ENCODE measurements around the gene HNRNPK. TPM values are rescaled to one million over a fixed set of nuclear protein-coding genes. Genes with fewer than 3 reads are reported as not detected.

The HNRNPK gene
- total and polyA plus RNA-seq, 2 of the 4 experiments (the other 2 are of a cell fraction), result 422 to 458 TPM

GRCh38 chr9:83996126-83996525 is 16.1 kb upstream of the HNRNPK start:
- POLR2A ChIA-PET (ENCODE audit: unreplicated experiment), result interaction anchor here (0.5 to 0.6 kb wide), 2 partner anchors 18 to 273 kb away, joined by 4 to 13 read pairs; no protein-coding TSS in a partner anchor
- no peak overlapping the region for H3K9ac ChIP-seq (ENCODE audit: low read depth, low read length)
- H3K4me1 ChIP-seq (ENCODE audit: control insufficient read depth, insufficient read depth, low read length), result peaks cover 2% of the 10 kb centered on the region
- no TSS peak for BruUV-seq (replicated peaks)
- peaks cover 22 to 23% of the 10 kb centered on the region in 2 experiments for H3K79me1 ChIP-seq (ENCODE audit: low read depth in 1 of 2, low read length in 2 of 2)
- H3K9me3 ChIP-seq (ENCODE audit: control insufficient read depth, insufficient read depth, low read length), result no peaks in the 10 kb centered on the region
- CTCF ChIA-PET, result interaction anchor here (1.2 kb wide), 1 partner anchor 264 kb away, joined by 4 read pairs; no protein-coding TSS in a partner anchor
- H3K36me3 ChIP-seq (ENCODE audit: control insufficient read depth, insufficient read depth, low read length), result no peaks in the 10 kb centered on the region
- no peaks in the 10 kb centered on the region for H3K27me3 ChIP-seq (ENCODE audit: control insufficient read depth, insufficient read depth, low read length)
- ATAC-seq (ENCODE audit: low read depth) (no peak), DNase-seq (no peak)
- no peak overlapping the region for H2AK9ac ChIP-seq (replicated peaks; ENCODE audit: low read depth, low read length, poor library complexity)
- H3K4ac ChIP-seq (ENCODE audit: low read depth, low read length), result no peak overlapping the region
- dilution Hi-C loops (cut with HindIII; ENCODE audit: low sequenced_read_pairs, unreplicated experiment) (no loop called here), intact Hi-C loops (cut with micrococcal nuclease) (no loop called here), in situ Hi-C loops (cut with MboI; ENCODE audit: low sequenced_read_pairs) (no loop called here)
- H4K91ac ChIP-seq (ENCODE audit: insufficient read depth, low read depth, low read length), result no peak overlapping the region
- H3K9me1 ChIP-seq (ENCODE audit: insufficient read depth, low read length), result no peaks in the 10 kb centered on the region
- H4K5ac ChIP-seq (ENCODE audit: low read depth, low read length), result no peak overlapping the region
- no CpG with 5 or more reads among the region's 4 CpGs for WGBS, 2 experiments (ENCODE audit: extremely low coverage in 2 of 2, insufficient read length in 1 of 2)
- no peak overlapping the region for H2AFZ ChIP-seq (replicated peaks; ENCODE audit: low read length, poor library complexity)
- H2AK5ac ChIP-seq (ENCODE audit: low read depth, low read length), result no peak overlapping the region
- H3K4me2 ChIP-seq (ENCODE audit: low read depth, low read length), result no peak overlapping the region
- H3K23ac ChIP-seq (ENCODE audit: low read depth, low read length), result no peak overlapping the region
- no peak overlapping the region for H3K18ac ChIP-seq (ENCODE audit: low read depth, low read length)
- no peak overlapping the region for H3K14ac ChIP-seq (replicated peaks; ENCODE audit: low read depth, low read length)
- no peak overlapping the region for H3K27ac ChIP-seq (ENCODE audit: insufficient read depth, low read length)
- H4K8ac ChIP-seq (ENCODE audit: low read depth in 2 of 2, low read length in 2 of 2), result no peak overlapping the region
- no peaks in the 10 kb centered on the region for H4K20me1 ChIP-seq (ENCODE audit: insufficient read depth, low read length)
- no peak overlapping the region for H2BK15ac ChIP-seq (ENCODE audit: low read depth, low read length)
- no peak for TF ChIP-seq CEBPB (IDR thresholded peaks at IDR 0.05; ENCODE audit: low read depth, low read length)
- TF ChIP-seq CTCF (conservative IDR thresholded peaks at IDR 0.05; ENCODE audit: low read depth, low read length), result no peak
- no peak for TF ChIP-seq FOS (IDR thresholded peaks at IDR 0.05; ENCODE audit: low read depth, low read length)
- no peak for TF ChIP-seq BHLHE40 (IDR thresholded peaks at IDR 0.05; ENCODE audit: low read depth, low read length)
- TF ChIP-seq CHD1 (IDR thresholded peaks at IDR 0.05; ENCODE audit: low read depth, low read length), result no peak
- no peak for TF ChIP-seq MAZ (IDR thresholded peaks at IDR 0.05; ENCODE audit: borderline replicate concordance, low read depth, low read length)
- TF ChIP-seq POLR2A (IDR thresholded peaks at IDR 0.05; ENCODE audit: low read depth, low read length), result no peak
- no peak for TF ChIP-seq USF2 (IDR thresholded peaks at IDR 0.05; ENCODE audit: low read depth, low read length)
- TF ChIP-seq RFX5 (IDR thresholded peaks at IDR 0.05; ENCODE audit: low read depth, low read length), result no peak
- no peak for TF ChIP-seq RCOR1 (IDR thresholded peaks at IDR 0.05; ENCODE audit: insufficient replicate concordance, low read length)
- no peak for TF ChIP-seq MAFK (IDR thresholded peaks at IDR 0.05; ENCODE audit: low read depth, low read length)
- TF ChIP-seq RAD21 (IDR thresholded peaks at IDR 0.05; ENCODE audit: low read length), result no peak
- no peak overlapping the region for H2BK120ac ChIP-seq (ENCODE audit: low read depth, low read length)
- no peak overlapping the region for H2BK20ac ChIP-seq (ENCODE audit: low read depth, low read length)
- H2BK5ac ChIP-seq (ENCODE audit: low read depth, low read length, poor library complexity, severe bottlenecking), result no peak overlapping the region
- no peak overlapping the region for H3K4me3 ChIP-seq (ENCODE audit: insufficient read depth, low read depth, low read length)
- no peak overlapping the region for H3K56ac ChIP-seq (ENCODE audit: extremely low read depth, insufficient read depth, low read length)

Measured in IMR-90 (cell line).